Right hindlimb (tissue), 1 donor: ENCODE data around the gene DESI2.
A peak's percentile ranks its signal among the peaks of the same experiment; 100 is the strongest.
"Not testable (repeated sequence)": the region's sequence is repeated elsewhere in the genome, so short reads cannot be mapped to it uniquely, and the experiment has no call there.

Experiments
- DNase-seq: peaks from one replicate; pipeline ENCODE4 v3.0.0-alpha.2; 2018

Gene DESI2

GRCh38 chr1:244655186-244655585 is 2.3 kb downstream of the DESI2 start:
- no peak for DNase-seq

- no peak for DNase-seq
Observed at GRCh38 chr1:244657421-244657820, 4.5 kb downstream of the DESI2 start.

- DNase-seq, result no peak
Observed at GRCh38 chr1:244659694-244660093, 6.8 kb downstream of the DESI2 start.

- no peak for DNase-seq
Observed at GRCh38 chr1:244660595-244660994, 7.7 kb downstream of the DESI2 start.

- DNase-seq, result not testable (repeated sequence)
Observed at GRCh38 chr1:244661569-244662312, 8.8 kb downstream of the DESI2 start.

- DNase-seq, result no peak
Observed at GRCh38 chr1:244662599-244662998, 9.7 kb downstream of the DESI2 start.

GRCh38 chr1:244664353-244664752 is 11.4 kb downstream of the DESI2 start:
- DNase-seq, result no peak

- DNase-seq, result peak; percentile 48
Observed at GRCh38 chr1:244665771-244666217, 12.9 kb downstream of the DESI2 start.

GRCh38 chr1:244666672-244667418 is 13.9 kb downstream of the DESI2 start:
- DNase-seq, result not testable (repeated sequence)

- no peak for DNase-seq
Observed at GRCh38 chr1:244667797-244668196, 14.9 kb downstream of the DESI2 start.

GRCh38 chr1:244672946-244673682 is 20.2 kb downstream of the DESI2 start:
- peak; percentile 53 for DNase-seq

GRCh38 chr1:244674446-244674845 is 21.5 kb downstream of the DESI2 start:
- no peak for DNase-seq

GRCh38 chr1:244675167-244675566 is 22.2 kb downstream of the DESI2 start:
- no peak for DNase-seq

GRCh38 chr1:244678697-244679096 is 25.8 kb downstream of the DESI2 start:
- DNase-seq, result no peak

GRCh38 chr1:244680667-244681066 is 27.7 kb downstream of the DESI2 start:
- DNase-seq, result no peak

GRCh38 chr1:244682087-244682486 is 29.2 kb downstream of the DESI2 start:
- not testable (repeated sequence) for DNase-seq

GRCh38 chr1:244695937-244696336 is 43.0 kb downstream of the DESI2 start:
- no peak for DNase-seq

- DNase-seq, result no peak
Observed at GRCh38 chr1:244699741-244700140, 46.8 kb downstream of the DESI2 start.

- DNase-seq, result no peak
Observed at GRCh38 chr1:244700808-244701207, 47.9 kb downstream of the DESI2 start.

- no peak for DNase-seq
Observed at GRCh38 chr1:244702620-244703019, 49.7 kb downstream of the DESI2 start.

GRCh38 chr1:244704107-244704506 is 51.2 kb downstream of the DESI2 start:
- no peak for DNase-seq

- no peak for DNase-seq
Observed at GRCh38 chr1:244705261-244706234, 52.6 kb downstream of the DESI2 start.
